SW 1271 (cell line): ENCODE results near the gene APOBEC3B.
"Not testable (repeated sequence)": the region's sequence is repeated elsewhere in the genome, so short reads cannot be mapped to it uniquely, and the experiment has no call there.

Experiments used
- DNase-seq, 2 experiments: peaks; one replicate each; lab custom pipeline; 2025; lab: John Stamatoyannopoulos, UW

Gene APOBEC3B

GRCh38 chr22:38951734-38952133 is 30.4 kb upstream of the APOBEC3B start:
- no peak for DNase-seq

GRCh38 chr22:38952281-38952993 is 29.7 kb upstream of the APOBEC3B start:
- no peak for DNase-seq

- no peak for DNase-seq
Observed at GRCh38 chr22:38953091-38953490, 29.1 kb upstream of the APOBEC3B start.

- no peak for DNase-seq
Observed at GRCh38 chr22:38953577-38954413, 28.4 kb upstream of the APOBEC3B start.

- no peak for DNase-seq
Observed at GRCh38 chr22:38954414-38955043, 27.6 kb upstream of the APOBEC3B start.

GRCh38 chr22:38955250-38955905 is 26.8 kb upstream of the APOBEC3B start:
- no peak for DNase-seq

GRCh38 chr22:38955926-38956325 is 26.2 kb upstream of the APOBEC3B start:
- DNase-seq = no peak

- no peak for DNase-seq
Observed at GRCh38 chr22:38956551-38956950, 25.6 kb upstream of the APOBEC3B start.

GRCh38 chr22:38957046-38957770 is 24.9 kb upstream of the APOBEC3B start, which contains the start of gene APOBEC3A:
APOBEC3A (plus strand) TSS chr22:38957609; CDS start chr22:38957692, 83 bp downstream.
- no peak for DNase-seq

GRCh38 chr22:38957808-38958650 is 24.1 kb upstream of the APOBEC3B start:
- DNase-seq = no peak

GRCh38 chr22:38958651-38958943 is 23.6 kb upstream of the APOBEC3B start:
- DNase-seq = not testable (repeated sequence)

- no peak for DNase-seq
Observed at GRCh38 chr22:38959590-38959989, 22.6 kb upstream of the APOBEC3B start.

GRCh38 chr22:38960673-38961072 is 21.5 kb upstream of the APOBEC3B start:
- not testable (repeated sequence) for DNase-seq

- not testable (repeated sequence) for DNase-seq
Observed at GRCh38 chr22:38963291-38963738, 18.8 kb upstream of the APOBEC3B start.

GRCh38 chr22:38963872-38964271 is 18.3 kb upstream of the APOBEC3B start:
- DNase-seq = no peak

- no peak for DNase-seq
Observed at GRCh38 chr22:38964306-38964705, 17.8 kb upstream of the APOBEC3B start.

- DNase-seq = no peak
Observed at GRCh38 chr22:38964989-38965388, 17.2 kb upstream of the APOBEC3B start.

GRCh38 chr22:38965614-38966379 is 16.4 kb upstream of the APOBEC3B start:
- DNase-seq = no peak

GRCh38 chr22:38966380-38966702 is 15.8 kb upstream of the APOBEC3B start:
- DNase-seq = no peak

GRCh38 chr22:38966942-38967341 is 15.2 kb upstream of the APOBEC3B start:
- DNase-seq = no peak
